Endodermal cell (in vitro differentiated cells): ENCODE data around the gene GPR176. TPM values are rescaled to one million over a fixed set of nuclear protein-coding genes. Genes with fewer than 3 reads are reported as not detected.

Experiments
- DNase-seq: peaks from one replicate; pipeline ENCODE4 v3.0.0-alpha.2; 2017
- H3K27ac ChIP-seq: 2 replicates; pipeline ENCODE4 v1.5.1; 2013; ENCODE audit warnings: mild to moderate bottlenecking, low read depth, low read length, moderate library complexity
- H3K27me3 ChIP-seq: 2 replicates; pipeline ENCODE4 v1.6.1; 2013; ENCODE audit warnings: mild to moderate bottlenecking, low read length, moderate library complexity; ENCODE audit not compliant: insufficient read depth, control insufficient read depth, poor library complexity, severe bottlenecking
- H3K36me3 ChIP-seq: 2 replicates; pipeline ENCODE4 v1.7.0; 2013; ENCODE audit warnings: mild to moderate bottlenecking, low read length, moderate library complexity; ENCODE audit not compliant: control insufficient read depth, insufficient read depth
- H3K4me1 ChIP-seq: one replicate; pipeline ENCODE4 v1.7.0; 2013; ENCODE audit warnings: low read length; ENCODE audit not compliant: control insufficient read depth, insufficient read depth
- H3K4me3 ChIP-seq: 2 replicates; pipeline ENCODE4 v1.5.1; 2013; ENCODE audit warnings: mild to moderate bottlenecking, low read length, moderate library complexity
- H3K9ac ChIP-seq: 2 replicates; pipeline ENCODE4 v1.6.1; 2013; ENCODE audit warnings: mild to moderate bottlenecking, low read length, moderate library complexity; ENCODE audit not compliant: poor library complexity, severe bottlenecking; ENCODE audit errors: extremely low read depth
- H3K9me3 ChIP-seq: 2 replicates; pipeline ENCODE4 v1.6.1; 2013; ENCODE audit warnings: mild to moderate bottlenecking, low read length, moderate library complexity; ENCODE audit not compliant: control insufficient read depth
- H3K27ac Mint-ChIP-seq: 2 replicates; pipeline ENCODE4 v1.8.0; 2020; ENCODE audit warnings: mixed read lengths
- H3K27me3 Mint-ChIP-seq: 2 replicates; pipeline ENCODE4 v1.8.0; 2021; ENCODE audit warnings: mild to moderate bottlenecking, mixed read lengths; ENCODE audit not compliant: insufficient read depth
- H3K36me3 Mint-ChIP-seq: 2 replicates; pipeline ENCODE4 v1.8.0; 2020; ENCODE audit warnings: low read depth, mixed read lengths
- H3K4me1 Mint-ChIP-seq: 2 replicates; pipeline ENCODE4 v1.8.0; 2020; ENCODE audit warnings: mixed read lengths
- H3K4me3 Mint-ChIP-seq: 2 replicates; pipeline ENCODE4 v1.8.0; 2020; ENCODE audit warnings: mild to moderate bottlenecking, moderate library complexity, mixed read lengths
- H3K9me3 Mint-ChIP-seq: 2 replicates; pipeline ENCODE4 v1.8.0; 2020; ENCODE audit warnings: mild to moderate bottlenecking, mixed read lengths
- CTCF ChIP-seq: fragments of 200-600 bp; sonication (generic); conservative IDR thresholded peaks from 2 replicates; pipeline ENCODE4 v1.5.0; 2021; ENCODE audit warnings: antibody characterized with exemption, mild to moderate bottlenecking
- WGBS, 2 experiments: methylation state at CpG; one replicate each; pipeline versions ENCODE4 v1.1.5 to v1.1.7; 2013; ENCODE audit warnings: missing lambda C conversion rate in 2 of 2, mixed read lengths in 1 of 2; ENCODE audit not compliant: insufficient coverage in 1 of 2, insufficient read length in 1 of 2; 5-methylcytosine and 5-hydroxymethylcytosine counted together
- total RNA-seq, 2 donors: library from RNA; stranded (reverse); fragmentation: NEBNext Ultra II Directional in 1 of 2; extraction: Animal tissue kit (Norgen Biotek cat#: 25700) in 1 of 2; gene quantifications; 2 replicates in 1 of 2; 3 replicates in 1 of 2; pipeline ENCODE4 v1.2.1, GENCODE V29; 2021

GPR176 gene
- total RNA-seq, 2 donors from 2014 or later = 26.0 to 31.1 TPM

- WGBS, 2 experiments = 75 to 87% methylated on average over 3 of the region's 4 CpGs
- no peak for DNase-seq
- H3K4me3 ChIP-seq = peak overlapping the region; percentile 99
- Mint-ChIP-seq H3K4me1 (peaks cover 57% of the 10 kb centered on the region), H3K9me3 (peaks cover 4% of the 10 kb centered on the region), H3K4me3 (peak overlapping the region; percentile 93), H3K27me3 (no peaks in the 10 kb centered on the region), H3K36me3 (no peaks in the 10 kb centered on the region), H3K27ac (peak overlapping the region; percentile 75)
- H3K9ac ChIP-seq = no peak overlapping the region
- H3K36me3 ChIP-seq = no peaks in the 10 kb centered on the region
- H3K4me1 ChIP-seq = no peaks in the 10 kb centered on the region
- no peaks in the 10 kb centered on the region for H3K9me3 ChIP-seq
- no peaks in the 10 kb centered on the region for H3K27me3 ChIP-seq
- TF ChIP-seq CTCF = no peak
- no peak overlapping the region for H3K27ac ChIP-seq
Measured at GRCh38 chr15:39784125-39784524, 135.9 kb downstream of the GPR176 start.

DNA sequence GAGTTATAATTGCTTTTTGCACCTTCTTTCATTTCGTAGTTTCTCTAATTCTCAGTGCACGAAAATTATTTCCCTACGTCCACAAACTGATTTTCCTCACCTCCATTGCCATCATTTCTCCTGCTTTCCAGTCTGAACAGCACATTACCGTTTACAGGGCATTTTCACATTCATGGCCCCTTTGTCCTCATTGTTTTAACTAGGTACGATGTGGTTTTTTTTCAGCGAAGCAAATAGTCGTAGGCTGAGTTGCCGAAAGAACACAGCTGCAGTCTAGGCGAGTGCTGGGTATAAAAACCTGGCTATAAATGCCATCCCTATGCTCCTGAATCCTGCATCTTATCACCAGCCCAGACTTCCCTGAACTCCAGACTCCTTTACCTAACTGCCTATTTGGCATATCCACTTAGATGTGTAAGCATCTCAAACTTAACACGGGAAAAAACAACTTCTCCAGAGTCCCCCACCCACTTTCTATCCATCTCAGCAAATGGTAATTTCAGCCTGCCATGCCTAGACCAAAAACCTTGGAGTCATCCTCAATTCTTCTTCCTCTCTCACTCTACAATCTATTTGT lies 136.7 kb downstream of the GPR176 start:
- H3K4me1 ChIP-seq = no peaks in the 10 kb centered on the region
- peak overlapping the region; percentile 90 for H3K9ac ChIP-seq
- H3K4me3 Mint-ChIP-seq = peak overlapping the region; percentile 93
- peak overlapping the region; percentile 86 for H3K27ac ChIP-seq
- H3K27me3 Mint-ChIP-seq = no peaks in the 10 kb centered on the region
- no peak for DNase-seq
- no peak for TF ChIP-seq CTCF
- H3K27me3 ChIP-seq = no peaks in the 10 kb centered on the region
- peaks cover 50% of the 10 kb centered on the region for H3K4me1 Mint-ChIP-seq
- H3K36me3 Mint-ChIP-seq = no peaks in the 10 kb centered on the region
- 3 to 6% methylated on average over 9 to 10 of the region's 10 CpGs for WGBS, 2 experiments
- peak overlapping the region; percentile 99 for H3K4me3 ChIP-seq
- H3K36me3 ChIP-seq = no peaks in the 10 kb centered on the region
- peak overlapping the region; percentile 97 for H3K27ac Mint-ChIP-seq
- no peaks in the 10 kb centered on the region for H3K9me3 ChIP-seq
- peaks cover 4% of the 10 kb centered on the region for H3K9me3 Mint-ChIP-seq

- H3K9ac ChIP-seq = peak within 1 kb of the TSS; percentile 90
- no peaks in the 10 kb centered on the region for H3K36me3 ChIP-seq
- H3K9me3 Mint-ChIP-seq = peaks cover 4% of the 10 kb centered on the region
- DNase-seq = peak; percentile 99
- no peaks in the 10 kb centered on the region for H3K27me3 Mint-ChIP-seq
- no peak for TF ChIP-seq CTCF
- peak within 1 kb of the TSS; percentile 99 for H3K4me3 ChIP-seq
- 0 to 1% methylated on average over 14 to 62 of the region's 64 CpGs for WGBS, 2 experiments
- H3K9me3 ChIP-seq = no peaks in the 10 kb centered on the region
- peak within 1 kb of the TSS; percentile 97 for H3K27ac Mint-ChIP-seq
- H3K27ac ChIP-seq = peak within 1 kb of the TSS; percentile 86
- H3K27me3 ChIP-seq = no peaks in the 10 kb centered on the region
- peaks cover 42% of the 10 kb centered on the region for H3K4me1 Mint-ChIP-seq
- H3K4me1 ChIP-seq = no peaks in the 10 kb centered on the region
- peak within 1 kb of the TSS; percentile 93 for H3K4me3 Mint-ChIP-seq
- no peaks in the 10 kb centered on the region for H3K36me3 Mint-ChIP-seq
Measured at GRCh38 chr15:39782441-39783138, 137.5 kb downstream of the GPR176 start, which contains the start of gene FSIP1. FSIP1 (minus strand) TSS chr15:39782841; CDS start chr15:39776524, 6,317 bp downstream.
